Muscle of leg (tissue), 11 donors: ENCODE measurements around the gene CIAO2A. TPM values are rescaled to one million over a fixed set of nuclear protein-coding genes. Genes with fewer than 3 reads are reported as not detected.

Experiments used
- DNase-seq: peaks from one replicate; pipeline ENCODE4 v3.0.0; 2013
- H3K27ac ChIP-seq: one replicate; pipeline ENCODE4 v1.5.1; 2013; ENCODE audit warnings: mild to moderate bottlenecking, low read length, control low read depth
- H3K27me3 ChIP-seq: one replicate; pipeline ENCODE4 v1.6.1; 2013; ENCODE audit warnings: low read length; ENCODE audit not compliant: control insufficient read depth, insufficient read depth
- H3K36me3 ChIP-seq: one replicate; pipeline ENCODE4 v1.6.1; 2013; ENCODE audit warnings: low read length; ENCODE audit not compliant: control insufficient read depth, insufficient read depth
- H3K4me1 ChIP-seq: one replicate; pipeline ENCODE4 v1.6.1; 2013; ENCODE audit warnings: low read length; ENCODE audit not compliant: control insufficient read depth, insufficient read depth
- H3K4me3 ChIP-seq: one replicate; pipeline ENCODE4 v1.5.1; 2013; ENCODE audit warnings: low read length, control low read depth
- H3K9me3 ChIP-seq: replicated peaks from 2 replicates; pipeline ENCODE4 v1.6.1; 2013; ENCODE audit warnings: low read depth, low read length; ENCODE audit not compliant: control insufficient read depth
- WGBS: methylation state at CpG from one replicate; pipeline ENCODE4 v1.1.5; 2013; ENCODE audit warnings: missing lambda C conversion rate; ENCODE audit not compliant: insufficient coverage; 5-methylcytosine and 5-hydroxymethylcytosine counted together
- polyA plus RNA-seq, 8 donors: library from polyadenylated mRNA; unstranded; fragments of 120-200 nt; gene quantifications; one replicate each; pipeline versions ENCODE4 v1.2.1 to v1.2.3, GENCODE V29; 2013; ENCODE audit warnings: inconsistent platforms in 1 of 8, low replicate concordance in 1 of 8; ENCODE audit not compliant: insufficient read length in 8 of 8, insufficient read depth in 1 of 8
- total RNA-seq: library from RNA; stranded (reverse); fragments of 120-200 nt; gene quantifications from one replicate; pipeline ENCODE4 v1.2.4, GENCODE V29; 2013

The CIAO2A gene
- total and polyA plus RNA-seq, 9 donors = 45.1 to 52.8 (median 51.0) TPM

GRCh38 chr15:64099379-64099778, 5.7 kb upstream of the CIAO2A start:
- peaks cover 2% of the 10 kb centered on the region for H3K36me3 ChIP-seq
- no peak overlapping the region for H3K27ac ChIP-seq
- H3K9me3 ChIP-seq = no peaks in the 10 kb centered on the region
- H3K27me3 ChIP-seq = no peaks in the 10 kb centered on the region
- H3K4me1 ChIP-seq = peaks cover 19% of the 10 kb centered on the region
- H3K4me3 ChIP-seq = no peak overlapping the region
- no peak for DNase-seq
- WGBS = no CpG with 5 or more reads among the region's 2 CpGs

GRCh38 chr15:64096668-64097384, 3.2 kb upstream of the CIAO2A start:
- Histone ChIP-seq H3K27ac (peak overlapping the region; percentile 79), H3K9me3 (no peaks in the 10 kb centered on the region), H3K36me3 (no peaks in the 10 kb centered on the region), H3K4me1 (peaks cover 27% of the 10 kb centered on the region), H3K4me3 (peak overlapping the region; percentile 98), H3K27me3 (no peaks in the 10 kb centered on the region)
- DNase-seq = peak; percentile 28
- WGBS = 10% methylated on average over 4 of the region's 16 CpGs

DNA sequence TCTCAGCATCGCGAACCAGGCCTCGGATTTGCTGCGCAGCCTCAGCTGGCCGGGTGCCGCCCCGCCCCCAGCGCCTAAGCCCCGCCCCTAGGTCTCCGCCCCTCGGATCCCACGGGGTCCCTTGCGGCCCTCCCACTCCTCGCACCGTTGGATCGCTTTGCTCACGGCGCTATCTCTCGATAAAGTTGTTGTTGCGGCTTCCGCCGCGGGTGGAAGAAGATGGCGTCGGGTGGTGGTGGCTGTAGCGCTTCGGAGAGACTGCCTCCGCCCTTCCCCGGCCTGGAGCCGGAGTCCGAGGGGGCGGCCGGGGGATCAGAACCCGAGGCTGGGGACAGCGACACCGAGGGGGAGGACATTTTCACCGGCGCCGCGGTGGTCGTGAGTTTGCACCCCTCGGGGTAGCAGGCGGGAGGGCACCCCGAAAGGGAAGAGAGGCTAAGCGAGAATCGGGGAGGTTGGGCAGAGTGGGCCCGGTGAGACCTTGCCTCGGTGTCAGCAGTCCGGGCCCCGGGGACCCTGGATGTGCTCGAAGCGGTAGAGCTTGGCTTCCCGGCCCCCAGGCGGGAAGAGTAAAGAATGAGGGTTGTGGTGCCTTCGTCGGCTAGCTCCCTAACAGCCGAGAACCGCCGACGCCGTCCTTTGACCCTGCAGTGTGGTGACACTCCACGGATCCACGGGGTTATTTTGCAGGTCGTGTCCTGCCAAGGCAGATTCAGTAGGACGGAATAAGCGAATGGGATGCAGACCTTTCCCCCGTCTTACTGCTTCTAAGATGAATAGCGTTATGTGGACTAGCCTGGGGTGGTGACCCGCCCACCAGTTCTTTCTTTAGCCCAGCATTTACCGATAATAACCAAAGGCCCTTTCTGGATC, 2.4 kb upstream of the CIAO2A start, which contains the start of gene SNX1:
TSS of gene SNX1 (plus strand) at position 188 of the 873 bp plus-strand sequence. CDS start at position 220, 32 bp downstream.
- no peaks in the 10 kb centered on the region for H3K9me3 ChIP-seq
- H3K4me3 ChIP-seq = peak within 1 kb of the TSS; percentile 98
- under 1% methylated on average over 66 of the region's 70 CpGs for WGBS
- peak; percentile 98 for DNase-seq
- peaks cover 27% of the 10 kb centered on the region for H3K4me1 ChIP-seq
- H3K27ac ChIP-seq = peak within 1 kb of the TSS; percentile 83
- H3K36me3 ChIP-seq = no peaks in the 10 kb centered on the region
- H3K27me3 ChIP-seq = no peaks in the 10 kb centered on the region

- WGBS = 0% methylated on average over 2 of the region's 4 CpGs
- DNase-seq = no peak
- H3K27ac ChIP-seq = peak overlapping the region; percentile 83
- peaks cover 27% of the 10 kb centered on the region for H3K4me1 ChIP-seq
- no peaks in the 10 kb centered on the region for H3K9me3 ChIP-seq
- peaks cover 2% of the 10 kb centered on the region for H3K36me3 ChIP-seq
- H3K27me3 ChIP-seq = no peaks in the 10 kb centered on the region
- peak overlapping the region; percentile 98 for H3K4me3 ChIP-seq
Observed at GRCh38 chr15:64095431-64095794, 1.8 kb upstream of the CIAO2A start.

DNA sequence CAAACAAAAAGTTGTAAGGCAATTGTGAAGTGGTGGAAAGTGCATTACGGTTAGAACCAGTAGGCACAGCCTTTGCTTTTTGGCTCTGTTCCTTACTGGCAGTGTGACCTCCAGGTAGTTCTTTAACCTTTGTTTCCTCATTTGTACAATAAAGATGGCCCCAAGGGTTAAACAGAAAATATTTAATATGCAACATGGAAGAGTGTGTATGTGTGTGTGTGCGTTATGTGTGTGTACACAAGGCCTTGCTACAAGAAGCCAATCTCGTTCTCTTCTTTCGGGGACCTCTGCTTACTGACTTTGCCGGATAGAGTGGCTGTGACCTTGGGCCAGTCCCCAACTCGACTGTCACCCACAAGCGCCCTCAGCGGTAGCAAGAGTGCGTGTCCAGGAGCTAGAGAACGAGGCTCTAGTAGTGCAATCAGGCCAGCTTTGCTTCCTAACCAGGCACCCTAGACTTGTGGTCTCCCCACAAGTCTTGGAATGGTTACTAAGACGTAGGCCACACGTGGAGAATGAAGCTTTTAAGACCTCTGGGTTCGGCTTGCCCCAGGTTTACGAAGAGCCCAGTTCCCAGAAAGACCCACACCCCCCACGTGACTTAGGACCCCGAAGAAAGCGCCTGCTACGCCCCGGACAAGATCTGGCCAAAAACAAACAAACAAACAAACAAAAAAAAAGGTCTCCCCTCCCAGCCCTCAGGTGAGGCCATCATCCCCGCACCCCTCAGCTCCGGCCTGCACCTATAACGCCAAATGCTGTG, 593 bp downstream of the CIAO2A start:
- DNase-seq = peak; percentile 62
- 4% methylated on average over 20 of the region's 22 CpGs for WGBS
- Histone ChIP-seq H3K27ac (peak overlapping the region; percentile 93), H3K4me1 (peaks cover 27% of the 10 kb centered on the region), H3K27me3 (no peaks in the 10 kb centered on the region), H3K36me3 (peaks cover 5% of the 10 kb centered on the region), H3K4me3 (peak overlapping the region; percentile 82), H3K9me3 (peaks cover 2% of the 10 kb centered on the region)

GRCh38 chr15:64092075-64092820, 1.4 kb downstream of the CIAO2A start:
- no peak for DNase-seq
- peaks cover 9% of the 10 kb centered on the region for H3K36me3 ChIP-seq
- peaks cover 25% of the 10 kb centered on the region for H3K4me1 ChIP-seq
- no peak overlapping the region for H3K4me3 ChIP-seq
- H3K9me3 ChIP-seq = peaks cover 2% of the 10 kb centered on the region
- H3K27ac ChIP-seq = no peak overlapping the region
- no peaks in the 10 kb centered on the region for H3K27me3 ChIP-seq

DNA sequence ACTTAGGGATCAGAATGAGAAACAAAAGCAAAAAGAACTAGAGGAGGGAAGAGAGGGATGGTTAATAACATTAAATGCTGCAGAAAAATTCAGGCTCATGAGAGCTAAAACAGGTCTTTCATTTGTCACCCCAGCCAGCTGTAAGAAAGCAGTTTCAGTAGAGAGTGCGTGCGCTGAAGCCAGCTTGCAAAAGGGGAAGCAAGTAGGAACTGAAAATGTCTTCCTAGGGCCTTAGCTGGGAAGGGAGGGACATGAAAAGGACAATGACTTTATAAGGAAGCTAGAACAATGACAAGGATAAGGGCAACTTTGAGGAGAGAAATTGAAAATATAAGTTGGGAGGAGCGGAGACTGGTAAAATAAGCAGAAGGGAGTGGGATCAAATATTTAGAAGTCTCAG, 3.1 kb downstream of the CIAO2A start:
- WGBS = 76% methylated on average over 3 of the region's 3 CpGs
- Histone ChIP-seq H3K27me3 (no peaks in the 10 kb centered on the region), H3K4me1 (peaks cover 17% of the 10 kb centered on the region), H3K27ac (peak overlapping the region; percentile 13), H3K36me3 (peaks cover 10% of the 10 kb centered on the region), H3K9me3 (peaks cover 2% of the 10 kb centered on the region), H3K4me3 (no peak overlapping the region)
- peak; percentile 58 for DNase-seq

GRCh38 chr15:64089543-64090280, 3.9 kb downstream of the CIAO2A start:
- peaks cover 11% of the 10 kb centered on the region for H3K4me1 ChIP-seq
- 79% methylated on average over 9 of the region's 12 CpGs for WGBS
- H3K4me3 ChIP-seq = no peak overlapping the region

DNA sequence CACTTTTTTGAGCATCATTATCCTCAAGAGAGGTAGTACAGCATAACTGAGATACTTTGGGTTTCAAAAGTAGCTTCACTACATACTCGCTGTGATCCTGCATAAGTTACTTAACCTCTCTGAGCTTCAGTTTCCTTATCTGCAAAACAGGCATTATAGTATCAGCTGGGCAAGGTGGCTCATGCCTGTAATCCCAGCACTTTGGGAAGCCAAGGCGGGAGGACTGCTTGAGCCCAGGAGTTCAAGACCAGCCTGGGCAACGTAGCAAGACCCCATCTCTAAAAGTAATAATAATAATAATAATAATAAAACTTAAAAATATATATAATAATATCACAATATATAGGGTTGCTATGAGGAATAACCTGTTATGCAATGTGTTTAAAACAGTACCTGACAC, 10.9 kb downstream of the CIAO2A start:
- Histone ChIP-seq H3K27me3 (no peaks in the 10 kb centered on the region), H3K4me1 (no peaks in the 10 kb centered on the region), H3K4me3 (no peak overlapping the region), H3K27ac (no peak overlapping the region), H3K9me3 (no peaks in the 10 kb centered on the region), H3K36me3 (peaks cover 13% of the 10 kb centered on the region)
- WGBS = 71% methylated on average over 1 of the region's 3 CpGs
- DNase-seq = no peak

More at GRCh38 chr15:64089543-64090280, 3.9 kb downstream of the CIAO2A start:
- Histone ChIP-seq H3K27me3 (no peaks in the 10 kb centered on the region), H3K27ac (peak overlapping the region; percentile 0), H3K9me3 (peaks cover 2% of the 10 kb centered on the region), H3K36me3 (peaks cover 12% of the 10 kb centered on the region)
- DNase-seq = peak; percentile 66
